ENCODE results near the gene LY6G6D. TPM values are rescaled to one million over a fixed set of nuclear protein-coding genes. Genes with fewer than 3 reads are reported as not detected.

LY6G6D gene
- total RNA-seq (2021; fragmentation: NEBNext Ultra II Directional; extraction: Animal tissue kit (Norgen Biotek cat#: 25700)), result not detected
- long read RNA-seq, result 0 reads

- Mint-ChIP-seq H3K27me3 (ENCODE audit: insufficient read depth) (peaks cover 23% of the 10 kb centered on the region), H3K4me3 (no peak within 1 kb of the TSS), H3K36me3 (ENCODE audit: low read depth) (no peaks in the 10 kb centered on the region), H3K4me1 (ENCODE audit: low read depth) (no peaks in the 10 kb centered on the region), H3K9me3 (no peaks in the 10 kb centered on the region), H3K27ac (no peak within 1 kb of the TSS)
- no peak for DNase-seq
- no peak for TF ChIP-seq CTCF (IDR thresholded peaks at IDR 0.05)
These were observed at the start of gene LY6G6D for GRCh38 chr6:31715022-31715958. Gene LY6G6D (plus strand): TSS chr6:31715348. CDS start chr6:31715356, 8 bp downstream.

GRCh38 chr6:31665501-31666336, 49.4 kb upstream of the LY6G6D start, which contains the start of gene CSNK2B:
Gene CSNK2B (plus strand): TSS chr6:31666080. CDS start chr6:31666832, 752 bp downstream.
- DNase-seq, result peak; percentile 97
- peak; percentile 47 for TF ChIP-seq CTCF (IDR thresholded peaks at IDR 0.05)
- Mint-ChIP-seq H3K27ac (peak within 1 kb of the TSS; percentile 98), H3K4me3 (peak within 1 kb of the TSS; percentile 95), H3K27me3 (ENCODE audit: insufficient read depth) (peaks cover 4% of the 10 kb centered on the region), H3K36me3 (ENCODE audit: low read depth) (peaks cover 46% of the 10 kb centered on the region), H3K4me1 (ENCODE audit: low read depth) (peaks cover 70% of the 10 kb centered on the region), H3K9me3 (no peaks in the 10 kb centered on the region)

GRCh38 chr6:31666337-31666965, 48.7 kb upstream of the LY6G6D start:
- Mint-ChIP-seq H3K27me3 (ENCODE audit: insufficient read depth) (peaks cover 4% of the 10 kb centered on the region), H3K9me3 (no peaks in the 10 kb centered on the region), H3K4me3 (peak overlapping the region; percentile 95), H3K27ac (peak overlapping the region; percentile 98), H3K36me3 (ENCODE audit: low read depth) (peaks cover 52% of the 10 kb centered on the region), H3K4me1 (ENCODE audit: low read depth) (peaks cover 63% of the 10 kb centered on the region)
- DNase-seq, result no peak
- no peak for TF ChIP-seq CTCF (IDR thresholded peaks at IDR 0.05)

GRCh38 chr6:31669676-31670075, 45.5 kb upstream of the LY6G6D start, which contains the start of gene LY6G5B:
Gene LY6G5B (plus strand): TSS chr6:31669976. CDS start chr6:31670951, 975 bp downstream.
- no peak for TF ChIP-seq CTCF (IDR thresholded peaks at IDR 0.05)
- no peaks in the 10 kb centered on the region for H3K9me3 Mint-ChIP-seq
- no peak within 1 kb of the TSS for H3K4me3 Mint-ChIP-seq
- H3K27ac Mint-ChIP-seq, result peak within 1 kb of the TSS; percentile 31
- H3K27me3 Mint-ChIP-seq (ENCODE audit: insufficient read depth), result peaks cover 8% of the 10 kb centered on the region
- peaks cover 57% of the 10 kb centered on the region for H3K36me3 Mint-ChIP-seq (ENCODE audit: low read depth)
- H3K4me1 Mint-ChIP-seq (ENCODE audit: low read depth), result peaks cover 40% of the 10 kb centered on the region
- no peak for DNase-seq

- no peak overlapping the region for H3K27ac Mint-ChIP-seq
- no peak overlapping the region for H3K4me3 Mint-ChIP-seq
- H3K27me3 Mint-ChIP-seq (ENCODE audit: insufficient read depth), result peaks cover 5% of the 10 kb centered on the region
- peaks cover 14% of the 10 kb centered on the region for H3K4me1 Mint-ChIP-seq (ENCODE audit: low read depth)
- TF ChIP-seq CTCF (IDR thresholded peaks at IDR 0.05), result no peak
- peaks cover 18% of the 10 kb centered on the region for H3K36me3 Mint-ChIP-seq (ENCODE audit: low read depth)
- no peak for DNase-seq
- no peaks in the 10 kb centered on the region for H3K9me3 Mint-ChIP-seq
These were observed 38.7 kb upstream of the LY6G6D start for GRCh38 chr6:31676322-31676903.
